22Rv1 (cell line): ENCODE results near the gene HPD.

Experiments
- ZFX ChIP-seq: fragments of 450-650 bp; IDR thresholded peaks from 2 replicates; pipeline ENCODE4 v1.6.1; 2017; ENCODE audit warnings: antibody characterized with exemption, borderline replicate concordance
- TF ChIP-seq, protein P1 (sequence below): fragments of 450-650 bp; IDR thresholded peaks from 2 replicates; pipeline ENCODE4 v1.5.1; 2017; ENCODE audit warnings: mild to moderate bottlenecking

DNA sequence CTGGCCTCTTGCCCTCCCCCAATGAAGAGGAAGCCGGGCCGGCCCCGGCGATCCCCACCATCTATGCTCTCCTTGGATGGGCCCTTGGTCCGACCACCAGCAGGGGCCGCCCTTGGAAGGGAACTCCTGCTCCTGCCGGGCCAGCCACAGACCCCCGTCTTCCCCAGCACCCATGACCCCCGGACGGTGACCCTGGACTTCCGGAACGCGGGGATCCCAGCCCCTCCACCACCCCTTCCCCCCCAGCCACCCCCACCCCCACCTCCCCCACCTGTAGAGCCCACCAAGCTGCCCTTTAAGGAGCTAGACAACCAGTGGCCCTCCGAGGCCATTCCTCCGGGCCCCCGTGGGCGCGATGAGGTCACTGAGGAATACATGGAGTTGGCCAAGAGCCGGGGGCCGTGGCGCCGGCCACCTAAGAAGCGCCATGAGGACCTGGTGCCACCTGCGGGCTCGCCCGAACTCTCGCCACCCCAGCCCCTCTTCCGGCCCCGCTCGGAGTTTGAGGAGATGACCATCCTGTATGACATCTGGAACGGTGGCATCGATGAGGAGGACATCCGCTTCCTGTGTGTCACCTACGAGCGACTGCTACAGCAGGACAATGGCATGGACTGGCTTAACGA lies 35.4 kb downstream of the HPD start:
- TF ChIP-seq, protein P1, sequence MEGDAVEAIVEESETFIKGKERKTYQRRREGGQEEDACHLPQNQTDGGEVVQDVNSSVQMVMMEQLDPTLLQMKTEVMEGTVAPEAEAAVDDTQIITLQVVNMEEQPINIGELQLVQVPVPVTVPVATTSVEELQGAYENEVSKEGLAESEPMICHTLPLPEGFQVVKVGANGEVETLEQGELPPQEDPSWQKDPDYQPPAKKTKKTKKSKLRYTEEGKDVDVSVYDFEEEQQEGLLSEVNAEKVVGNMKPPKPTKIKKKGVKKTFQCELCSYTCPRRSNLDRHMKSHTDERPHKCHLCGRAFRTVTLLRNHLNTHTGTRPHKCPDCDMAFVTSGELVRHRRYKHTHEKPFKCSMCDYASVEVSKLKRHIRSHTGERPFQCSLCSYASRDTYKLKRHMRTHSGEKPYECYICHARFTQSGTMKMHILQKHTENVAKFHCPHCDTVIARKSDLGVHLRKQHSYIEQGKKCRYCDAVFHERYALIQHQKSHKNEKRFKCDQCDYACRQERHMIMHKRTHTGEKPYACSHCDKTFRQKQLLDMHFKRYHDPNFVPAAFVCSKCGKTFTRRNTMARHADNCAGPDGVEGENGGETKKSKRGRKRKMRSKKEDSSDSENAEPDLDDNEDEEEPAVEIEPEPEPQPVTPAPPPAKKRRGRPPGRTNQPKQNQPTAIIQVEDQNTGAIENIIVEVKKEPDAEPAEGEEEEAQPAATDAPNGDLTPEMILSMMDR, result peak; percentile 24; the same call in 1 of the 2 replicates
- TF ChIP-seq ZFX, result no peak
